ENCODE data around the gene PRUNE2.

DNA sequence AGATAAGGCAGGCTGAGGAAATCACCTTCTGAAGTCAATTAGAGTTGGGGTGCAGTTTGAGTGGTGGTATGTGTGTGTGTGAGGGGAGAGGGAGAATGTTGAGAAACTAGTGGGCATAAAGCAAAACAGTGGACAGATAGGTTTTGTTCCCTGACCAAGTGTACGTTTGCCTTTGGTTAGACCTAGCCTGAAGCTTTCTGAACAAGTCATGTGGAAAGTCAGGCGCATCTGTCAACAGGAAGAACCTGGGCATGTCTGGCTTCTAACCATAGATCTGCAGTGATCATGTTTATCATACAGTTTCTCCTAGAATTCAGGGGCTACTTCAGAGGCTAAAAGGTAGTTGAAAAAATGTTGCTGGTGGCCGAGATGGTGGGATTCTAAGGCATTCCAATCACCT lies 284.9 kb downstream of the PRUNE2 start:
- TF ChIP-seq FOXK2 (IDR thresholded peaks at IDR 0.05): no peak
- no peak for TF ChIP-seq HDGF (IDR thresholded peaks at IDR 0.05; ENCODE audit: borderline replicate concordance)
- TF ChIP-seq SUZ12 (IDR thresholded peaks at IDR 0.05): no peak
- no peak for TF ChIP-seq BHLHE40 (IDR thresholded peaks at IDR 0.05; ENCODE audit: borderline replicate concordance)
- no peak for TF ChIP-seq FOXA1 (IDR thresholded peaks at IDR 0.05)
- no peak for TF ChIP-seq ZNF384 (IDR thresholded peaks at IDR 0.05)
- no peak for TF ChIP-seq SP1 (IDR thresholded peaks at IDR 0.05)
- no peak for TF ChIP-seq PKNOX1 (IDR thresholded peaks at IDR 0.05)

Data from HEK293T (cell line).